SH-SY5Y (cell line): Measurements from ENCODE around the gene KIAA2012.

ENCODE experiments used
- GATA2 ChIP-seq: IDR thresholded peaks from 2 replicates; pipeline ENCODE4 v1.6.1; 2011; ENCODE audit warnings: mild to moderate bottlenecking, low read depth, low read length
- GATA3 ChIP-seq: IDR thresholded peaks from 2 replicates; pipeline ENCODE4 v1.6.1; 2011; ENCODE audit warnings: low read depth, mild to moderate bottlenecking, low read length, moderate library complexity

DNA sequence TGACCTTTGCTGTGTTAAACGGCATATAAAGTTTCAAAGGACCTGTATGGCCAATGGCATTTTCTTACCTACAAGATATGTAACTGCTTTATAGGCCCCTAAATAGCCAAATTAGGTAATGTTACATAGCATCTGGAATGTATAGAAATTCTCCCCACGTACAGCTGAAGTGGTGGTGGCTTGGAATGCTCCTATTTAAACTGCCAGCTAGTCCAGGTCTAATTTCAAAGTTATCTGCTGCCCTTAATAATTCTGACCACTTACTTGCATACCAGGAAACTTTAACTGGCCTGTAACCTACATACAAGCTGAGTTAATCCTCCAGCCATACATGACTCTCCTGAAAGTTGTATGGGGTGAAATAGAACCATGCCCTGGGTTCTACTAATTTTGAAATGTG, 1.3 kb downstream of the KIAA2012 start:
- TF ChIP-seq GATA2 (no peak), GATA3 (no peak)
